Eye (tissue), 1 donor: ENCODE results near the gene AMIGO2.
"Not testable (repeated sequence)": the region's sequence is repeated elsewhere in the genome, so short reads cannot be mapped to it uniquely, and the experiment has no call there.

Experiments
- DNase-seq: peaks from one replicate; pipeline ENCODE4 v3.0.0-alpha.2; 2015

Gene AMIGO2

GRCh38 chr12:47071241-47071852 is 8.4 kb downstream of the AMIGO2 start:
- DNase-seq = no peak

- no peak for DNase-seq
Observed at GRCh38 chr12:47070310-47070709, 9.4 kb downstream of the AMIGO2 start.

- DNase-seq = no peak
Observed at GRCh38 chr12:47068539-47068938, 11.2 kb downstream of the AMIGO2 start.

GRCh38 chr12:47067771-47068431 is 11.9 kb downstream of the AMIGO2 start:
- DNase-seq = peak; percentile 58

- no peak for DNase-seq
Observed at GRCh38 chr12:47067176-47067575, 12.6 kb downstream of the AMIGO2 start.

- DNase-seq = no peak
Observed at GRCh38 chr12:47066278-47067025, 13.3 kb downstream of the AMIGO2 start.

GRCh38 chr12:47065546-47065945 is 14.2 kb downstream of the AMIGO2 start:
- DNase-seq = no peak

GRCh38 chr12:47058640-47059039 is 21.1 kb downstream of the AMIGO2 start:
- not testable (repeated sequence) for DNase-seq

GRCh38 chr12:47056944-47057343 is 22.8 kb downstream of the AMIGO2 start:
- not testable (repeated sequence) for DNase-seq

GRCh38 chr12:47055856-47056255 is 23.9 kb downstream of the AMIGO2 start:
- DNase-seq = not testable (repeated sequence)

- DNase-seq = no peak
Observed at GRCh38 chr12:47054659-47055058, 25.1 kb downstream of the AMIGO2 start.

GRCh38 chr12:47053961-47054360 is 25.8 kb downstream of the AMIGO2 start:
- DNase-seq = no peak

GRCh38 chr12:47052274-47052673 is 27.5 kb downstream of the AMIGO2 start:
- DNase-seq = no peak

- not testable (repeated sequence) for DNase-seq
Observed at GRCh38 chr12:47051291-47051690, 28.5 kb downstream of the AMIGO2 start.

- no peak for DNase-seq
Observed at GRCh38 chr12:47048541-47048940, 31.2 kb downstream of the AMIGO2 start.

GRCh38 chr12:47041327-47041726 is 38.4 kb downstream of the AMIGO2 start:
- DNase-seq = no peak

GRCh38 chr12:47039756-47040155 is 40.0 kb downstream of the AMIGO2 start:
- no peak for DNase-seq

- DNase-seq = no peak
Observed at GRCh38 chr12:47039079-47039478, 40.7 kb downstream of the AMIGO2 start.

GRCh38 chr12:47038270-47038748 is 41.5 kb downstream of the AMIGO2 start:
- DNase-seq = no peak

GRCh38 chr12:47035484-47035883 is 44.3 kb downstream of the AMIGO2 start:
- DNase-seq = no peak

- no peak for DNase-seq
Observed at GRCh38 chr12:47034661-47035060, 45.1 kb downstream of the AMIGO2 start.

- DNase-seq = no peak
Observed at GRCh38 chr12:47033789-47034555, 45.8 kb downstream of the AMIGO2 start.

GRCh38 chr12:47033081-47033480 is 46.7 kb downstream of the AMIGO2 start:
- DNase-seq = no peak
